NB4 (cell line): ENCODE results near the gene GALNT9.

Source experiments
- TF ChIP-seq, protein P1 (sequence below): IDR thresholded peaks from one replicate; pipeline ENCODE4 v1.5.1; 2012; ENCODE audit warnings: low read depth, low read length
- TF ChIP-seq, protein P2 (sequence below): IDR thresholded peaks from 2 replicates; pipeline ENCODE4 v1.6.1; 2011; ENCODE audit warnings: low read depth, low read length

DNA sequence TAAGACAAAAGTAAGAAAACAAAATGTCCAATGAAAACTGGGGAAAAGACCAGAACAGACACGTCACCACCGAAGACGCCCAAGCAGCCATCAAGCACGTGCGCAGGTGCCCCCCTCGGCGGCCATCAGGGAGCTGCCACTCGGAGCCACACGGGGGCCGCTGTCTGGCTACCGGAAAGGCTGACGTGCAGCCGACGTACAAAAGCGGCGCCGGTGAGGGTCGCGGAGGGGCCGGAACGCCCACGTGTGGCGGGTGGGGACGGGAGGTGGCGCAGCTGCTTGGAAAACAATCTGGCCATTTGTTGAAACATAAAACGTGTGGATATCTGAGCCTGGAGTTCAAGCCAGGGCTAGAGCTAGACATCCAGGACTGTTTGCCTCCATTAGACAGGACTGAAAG is 60.7 kb downstream of the GALNT9 start:
- TF ChIP-seq, protein P1, sequence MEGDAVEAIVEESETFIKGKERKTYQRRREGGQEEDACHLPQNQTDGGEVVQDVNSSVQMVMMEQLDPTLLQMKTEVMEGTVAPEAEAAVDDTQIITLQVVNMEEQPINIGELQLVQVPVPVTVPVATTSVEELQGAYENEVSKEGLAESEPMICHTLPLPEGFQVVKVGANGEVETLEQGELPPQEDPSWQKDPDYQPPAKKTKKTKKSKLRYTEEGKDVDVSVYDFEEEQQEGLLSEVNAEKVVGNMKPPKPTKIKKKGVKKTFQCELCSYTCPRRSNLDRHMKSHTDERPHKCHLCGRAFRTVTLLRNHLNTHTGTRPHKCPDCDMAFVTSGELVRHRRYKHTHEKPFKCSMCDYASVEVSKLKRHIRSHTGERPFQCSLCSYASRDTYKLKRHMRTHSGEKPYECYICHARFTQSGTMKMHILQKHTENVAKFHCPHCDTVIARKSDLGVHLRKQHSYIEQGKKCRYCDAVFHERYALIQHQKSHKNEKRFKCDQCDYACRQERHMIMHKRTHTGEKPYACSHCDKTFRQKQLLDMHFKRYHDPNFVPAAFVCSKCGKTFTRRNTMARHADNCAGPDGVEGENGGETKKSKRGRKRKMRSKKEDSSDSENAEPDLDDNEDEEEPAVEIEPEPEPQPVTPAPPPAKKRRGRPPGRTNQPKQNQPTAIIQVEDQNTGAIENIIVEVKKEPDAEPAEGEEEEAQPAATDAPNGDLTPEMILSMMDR, result no peak
- TF ChIP-seq, protein P2, sequence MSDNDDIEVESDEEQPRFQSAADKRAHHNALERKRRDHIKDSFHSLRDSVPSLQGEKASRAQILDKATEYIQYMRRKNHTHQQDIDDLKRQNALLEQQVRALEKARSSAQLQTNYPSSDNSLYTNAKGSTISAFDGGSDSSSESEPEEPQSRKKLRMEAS, result no peak
